ENCODE data around the gene ISOC2. TPM values are rescaled to one million over a fixed set of nuclear protein-coding genes. Genes with fewer than 3 reads are reported as not detected.

ISOC2 gene
- total and polyA plus RNA-seq, 12 donors: 18.1 to 181 (median 77.8) TPM

GRCh38 chr19:55486971-55487923, 25.8 kb upstream of the ISOC2 start:
- WGBS, 4 donors: 22 to 25% (median 23%) methylated on average over 16 to 27 of the region's 27 CpGs
- Histone ChIP-seq H3K4me3 (peak overlapping the region in 1 of 4 donors; percentile 5), H3K9me3 (replicated peaks in 1 of 3) (no peaks in the 10 kb centered on the region), H3K36me3 (replicated peaks in 1 of 2) (peaks cover 0 to 11% of the 10 kb centered on the region in 2 donors), H3K27ac (peak overlapping the region; percentile 76 to 97 (median 93)), H3K27me3 (no peaks in the 10 kb centered on the region), H3K4me1 (replicated peaks in 1 of 2) (peaks cover 38 to 39% of the 10 kb centered on the region in 2 donors)
- intact Hi-C loops (cut with DNase I): no loop called here
- DNase-seq: peak; percentile 83 to 97 (median 88)
- no peak for TF ChIP-seq CTCF (IDR thresholded peaks at IDR 0.05)
- peak in 1 of 2 donors; percentile 60 for TF ChIP-seq POLR2A (IDR thresholded peaks at IDR 0.05)

GRCh38 chr19:55486043-55486970, 24.9 kb upstream of the ISOC2 start:
- 40 to 49% (median 42%) methylated on average over 12 to 53 of the region's 53 CpGs for WGBS, 4 donors
- H3K4me1 ChIP-seq (replicated peaks in 1 of 2): peaks cover 38 to 39% of the 10 kb centered on the region in 2 donors

GRCh38 chr19:55485439-55486011, 24.1 kb upstream of the ISOC2 start:
- H3K4me1 ChIP-seq (replicated peaks in 1 of 2): peaks cover 38 to 39% of the 10 kb centered on the region in 2 donors

More at GRCh38 chr19:55486043-55486970, 24.9 kb upstream of the ISOC2 start:
- intact Hi-C loops (cut with DNase I): no loop called here
- DNase-seq: peak in 6 of 7 donors; percentile 55 to 68 (median 60)
- H3K27me3 ChIP-seq: no peaks in the 10 kb centered on the region
- peak overlapping the region in 1 of 4 donors; percentile 5 for H3K4me3 ChIP-seq
- H3K9me3 ChIP-seq (replicated peaks in 1 of 3): no peaks in the 10 kb centered on the region
- H3K27ac ChIP-seq: peak overlapping the region; percentile 76 to 97 (median 93)
- TF ChIP-seq POLR2A (IDR thresholded peaks at IDR 0.05): no peak
- TF ChIP-seq CTCF (IDR thresholded peaks at IDR 0.05): peak; percentile 8 to 41 (median 33)
- H3K36me3 ChIP-seq (replicated peaks in 1 of 2): peaks cover 0 to 15% of the 10 kb centered on the region in 2 donors

More at GRCh38 chr19:55485439-55486011, 24.1 kb upstream of the ISOC2 start:
- DNase-seq: peak in 1 of 7 donors; percentile 40
- 19 to 82% (median 29%) methylated on average over 3 to 18 of the region's 18 CpGs for WGBS, 4 donors
- no peak for TF ChIP-seq POLR2A (IDR thresholded peaks at IDR 0.05)
- no peak for TF ChIP-seq CTCF (IDR thresholded peaks at IDR 0.05)
- intact Hi-C loops (cut with DNase I): no loop called here
- Histone ChIP-seq H3K27ac (peak overlapping the region; percentile 76 to 97 (median 93)), H3K36me3 (replicated peaks in 1 of 2) (peaks cover 0 to 15% of the 10 kb centered on the region in 2 donors), H3K4me3 (peak overlapping the region in 3 of 4 donors; percentile 37 to 73 (median 54)), H3K9me3 (replicated peaks in 1 of 3) (no peaks in the 10 kb centered on the region), H3K27me3 (no peaks in the 10 kb centered on the region)

All from adrenal gland (tissue), 12 donors.